H1 (cell line): ENCODE data around the gene ARID1B. TPM values are rescaled to one million over a fixed set of nuclear protein-coding genes. Genes with fewer than 3 reads are reported as not detected.

Experiments
- CTCF ChIA-PET: fragments of 300-600 bp; sonication (Branson Sonifier 250); formaldehyde crosslinking; loops from one replicate; lab custom pipeline; 2021; ENCODE audit not compliant: partially characterized antibody; lab: Charles Lee
- POLR2A ChIA-PET: fragments of 300-600 bp; sonication (Branson Sonifier 250); formaldehyde crosslinking; loops from one replicate; lab custom pipeline; 2021; ENCODE audit warnings: inconsistent platforms; ENCODE audit not compliant: partially characterized antibody; lab: Charles Lee
- DNase-seq, 2 experiments: peaks; one replicate each; pipeline versions ENCODE4 v3.0.0 to v3.0.0-alpha.2; 2010 to 2022; ENCODE audit warnings: low spot score in 2 of 2, low read depth in 1 of 2, mixed read lengths in 1 of 2
- FAIRE-seq: peaks from 2 replicates; lab custom pipeline; 2011; peaks lifted over from hg19 to GRCh38; lab: Jason Lieb, UNC
- H2AFZ ChIP-seq: 2 replicates; pipeline ENCODE4 v1.8.1; 2012; ENCODE audit warnings: low read length, inconsistent platforms
- H2AK5ac ChIP-seq: 2 replicates; pipeline ENCODE4 v1.6.1; 2013; ENCODE audit warnings: low read depth, low read length
- H2BK120ac ChIP-seq: replicated peaks from 2 replicates; pipeline ENCODE3; 2013; ENCODE audit warnings: low read depth, low read length, inconsistent platforms
- H2BK12ac ChIP-seq: 2 replicates; pipeline ENCODE4 v1.6.1; 2013; ENCODE audit warnings: low read depth, low read length
- H2BK15ac ChIP-seq: 2 replicates; pipeline ENCODE4 v1.6.1; 2013; ENCODE audit warnings: low read length
- H2BK20ac ChIP-seq: 2 replicates; pipeline ENCODE4 v1.6.1; 2013; ENCODE audit warnings: low read length
- H2BK5ac ChIP-seq: 2 replicates; pipeline ENCODE4 v1.6.1; 2013; ENCODE audit warnings: low read depth, low read length
- H3K14ac ChIP-seq: 2 replicates; pipeline ENCODE4 v1.6.1; 2013; ENCODE audit warnings: inconsistent platforms; ENCODE audit not compliant: insufficient read length
- H3K18ac ChIP-seq: 2 replicates; pipeline ENCODE4 v1.6.1; 2013; ENCODE audit warnings: low read length; ENCODE audit errors: extremely low read depth
- H3K23ac ChIP-seq: 2 replicates; pipeline ENCODE4 v1.6.1; 2013; ENCODE audit warnings: inconsistent platforms; ENCODE audit not compliant: insufficient read length
- H3K23me2 ChIP-seq: 2 replicates; pipeline ENCODE4 v1.6.1; 2013; ENCODE audit warnings: low read depth, low read length
- H3K27ac ChIP-seq: 2 replicates; pipeline ENCODE4 v1.6.1; 2011; ENCODE audit warnings: low read depth, low read length, inconsistent platforms
- H3K27me3 ChIP-seq, 4 experiments: replicated peaks in 1 of 4; 1 replicate in 1 of 4; 2 replicates in 3 of 4; pipeline versions ENCODE4 v1.6.1 to v1.8.1; 2011 to 2013; ENCODE audit warnings: low read length in 3 of 4, mild to moderate bottlenecking in 3 of 4, inconsistent platforms in 2 of 4, mixed read lengths in 2 of 4, moderate library complexity in 1 of 4; ENCODE audit not compliant: control insufficient read depth in 3 of 4, insufficient read depth in 3 of 4; ENCODE audit errors: extremely low read depth in 1 of 4
- H3K36me3 ChIP-seq, 4 experiments: 2 replicates each; pipeline versions ENCODE4 v1.6.1 to v1.8.1; 2011 to 2013; ENCODE audit warnings: mild to moderate bottlenecking in 4 of 4, low read length in 3 of 4, moderate library complexity in 2 of 4, control low read depth in 1 of 4, inconsistent platforms in 1 of 4; ENCODE audit not compliant: insufficient read depth in 4 of 4, control insufficient read depth in 2 of 4
- H3K4ac ChIP-seq: replicated peaks from 2 replicates; pipeline ENCODE3; 2013; ENCODE audit warnings: low read length, low read depth, mixed read lengths, inconsistent platforms; ENCODE audit not compliant: insufficient read length
- H3K4me1 ChIP-seq, 4 experiments: replicated peaks in 1 of 4; 1 replicate in 1 of 4; 2 replicates in 3 of 4; pipeline versions ENCODE4 v1.6.1 to v1.8.1; 2011 to 2013; ENCODE audit warnings: low read length in 3 of 4, inconsistent platforms in 2 of 4, mixed read lengths in 1 of 4; ENCODE audit not compliant: insufficient read depth in 4 of 4, control insufficient read depth in 3 of 4
- H3K4me2 ChIP-seq, 2 experiments: 2 replicates each; pipeline versions ENCODE4 v1.6.1 to v1.8.1; 2011 to 2013; ENCODE audit warnings: low read depth in 2 of 2, low read length in 2 of 2, control low read depth in 1 of 2, inconsistent platforms in 1 of 2, mild to moderate bottlenecking in 1 of 2; ENCODE audit not compliant: insufficient read depth in 1 of 2
- H3K4me3 ChIP-seq, 4 experiments: fragments of 200-600, 300-600 bp in 1 of 4; sonication (generic), shearing (Covaris generic), sonication (Bioruptor Twin) in 1 of 4; 2 replicates each; pipeline versions ENCODE4 v1.5.1 to v1.8.1; 2011 to 2016; ENCODE audit warnings: low read length in 4 of 4, low read depth in 3 of 4, control low read depth in 2 of 4, inconsistent platforms in 2 of 4, mild to moderate bottlenecking in 2 of 4, mixed read lengths in 1 of 4, moderate library complexity in 1 of 4; ENCODE audit not compliant: insufficient read depth in 2 of 4; ENCODE audit errors: extremely low read depth in 1 of 4
- H3K56ac ChIP-seq: replicated peaks from 2 replicates; pipeline ENCODE3; 2013; ENCODE audit warnings: low read depth, mild to moderate bottlenecking, mixed read lengths, low read length, inconsistent platforms; ENCODE audit not compliant: insufficient read length
- H3K79me1 ChIP-seq: 2 replicates; pipeline ENCODE4 v1.6.1; 2013; ENCODE audit warnings: low read depth, low read length, control low read depth
- H3K79me2 ChIP-seq, 2 experiments: 2 replicates each; pipeline versions ENCODE4 v1.6.1 to v1.8.1; 2012 to 2013; ENCODE audit warnings: low read length in 2 of 2, mild to moderate bottlenecking in 2 of 2, inconsistent platforms in 1 of 2; ENCODE audit not compliant: insufficient read depth in 2 of 2, control insufficient read depth in 1 of 2
- H3K9ac ChIP-seq, 4 experiments: replicated peaks in 1 of 4; 1 replicate in 1 of 4; 2 replicates in 3 of 4; pipeline versions ENCODE4 v1.6.1 to v1.8.1; 2011 to 2013; ENCODE audit warnings: low read depth in 3 of 4, low read length in 3 of 4, control low read depth in 2 of 4, mild to moderate bottlenecking in 2 of 4, moderate library complexity in 2 of 4, inconsistent platforms in 1 of 4; ENCODE audit errors: extremely low read depth in 1 of 4
- H3K9me3 ChIP-seq, 2 experiments: 2 replicates each; pipeline versions ENCODE4 v1.6.1 to v1.8.1; 2012 to 2013; ENCODE audit warnings: mild to moderate bottlenecking in 2 of 2, moderate library complexity in 2 of 2, control low read depth in 1 of 2, inconsistent platforms in 1 of 2, low read depth in 1 of 2, low read length in 1 of 2, mixed read lengths in 1 of 2; ENCODE audit not compliant: insufficient read depth in 2 of 2
- H4K20me1 ChIP-seq, 2 experiments: replicated peaks in 1 of 2; 2 replicates each; pipeline versions ENCODE3 to v1.8.1; 2011 to 2013; ENCODE audit warnings: inconsistent platforms in 2 of 2, low read length in 2 of 2, mild to moderate bottlenecking in 1 of 2; ENCODE audit not compliant: insufficient read depth in 2 of 2, control insufficient read depth in 1 of 2
- H4K5ac ChIP-seq: 2 replicates; pipeline ENCODE4 v1.6.1; 2013; ENCODE audit warnings: low read length, low read depth, mixed read lengths, inconsistent platforms; ENCODE audit not compliant: insufficient read length
- H4K8ac ChIP-seq: 2 replicates; pipeline ENCODE4 v1.8.0; 2013; ENCODE audit warnings: mild to moderate bottlenecking, moderate library complexity, low read length, inconsistent platforms; ENCODE audit not compliant: insufficient read depth; ENCODE audit errors: extremely low read depth
- H4K91ac ChIP-seq: replicated peaks from 2 replicates; pipeline ENCODE3; 2013; ENCODE audit warnings: low read length, mixed read lengths, inconsistent platforms; ENCODE audit not compliant: insufficient read length
- BRCA1 ChIP-seq: IDR thresholded peaks from 2 replicates; pipeline ENCODE4 v1.6.1; 2012; ENCODE audit warnings: low read depth, low read length, improper control_type of control experiment
- CBX5 ChIP-seq: fragments of 300-800, 300-1000 bp; sonication (generic); IDR thresholded peaks from 2 replicates; pipeline ENCODE4 v1.7.1; 2016; ENCODE audit warnings: antibody characterized with exemption, low read length, low read depth
- CREB1 ChIP-seq: IDR thresholded peaks from 2 replicates; pipeline ENCODE4 v1.6.1; 2012; ENCODE audit warnings: inconsistent platforms
- RXRA ChIP-seq: IDR thresholded peaks from 2 replicates; pipeline ENCODE4 v1.6.1; 2011; ENCODE audit warnings: low read depth, mild to moderate bottlenecking, low read length, moderate library complexity; ENCODE audit not compliant: insufficient read depth
- SP4 ChIP-seq: IDR thresholded peaks from 2 replicates; pipeline ENCODE4 v1.6.1; 2012; ENCODE audit warnings: low read length, inconsistent platforms
- SRF ChIP-seq: IDR thresholded peaks from 2 replicates; pipeline ENCODE4 v1.6.1; 2011; ENCODE audit warnings: mild to moderate bottlenecking, low read depth, low read length, moderate library complexity
- ZNF274 ChIP-seq: IDR thresholded peaks from 2 replicates; pipeline ENCODE4 v1.7.0; 2012; ENCODE audit warnings: low read length, borderline replicate concordance; ENCODE audit errors: extremely low read depth
- WGBS, 2 experiments: shearing (Covaris generic) in 1 of 2; methylation state at CpG; one replicate each; pipeline versions ENCODE4 v1.1.6 to v1.1.7; 2013 to 2015; ENCODE audit warnings: low lambda C conversion rate in 2 of 2, mixed read lengths in 2 of 2, inconsistent platforms in 1 of 2, low coverage in 1 of 2, missing lambda C conversion rate in 1 of 2; ENCODE audit not compliant: insufficient replicate concordance in 2 of 2, insufficient coverage in 1 of 2, insufficient read length in 1 of 2; ENCODE audit errors: extremely low coverage in 1 of 2, missing lambda C conversion rate in 1 of 2; 5-methylcytosine and 5-hydroxymethylcytosine counted together
- polyA plus RNA-seq, 7 experiments: library from polyadenylated mRNA; depleted of rRNA in 3 of 7; stranded (reverse) in 5 of 7; unstranded in 2 of 7; fragments of >200 nt in 5 of 7; fragments of 200-250 nt in 2 of 7; gene quantifications; 1 replicate in 5 of 7; 2 replicates in 1 of 7; 4 replicates in 1 of 7; pipeline versions ENCODE4 v1.2.1 to v1.2.3, GENCODE V29; 2011 to 2013; ENCODE audit warnings: missing spikeins in 2 of 7, mixed read lengths in 2 of 7
- total RNA-seq: library from RNA; stranded (reverse); fragmentation: NEBNext Ultra II Directional; extraction: Animal tissue kit (Norgen Biotek cat#: 25700); gene quantifications from 2 replicates; pipeline ENCODE4 v1.2.1, GENCODE V29; 2021
- TF ChIP-seq, protein P1 (sequence below): IDR thresholded peaks from 2 replicates; pipeline ENCODE4 v1.6.1; 2012; ENCODE audit warnings: low read length, inconsistent platforms
- TF ChIP-seq, protein P2 (sequence below): IDR thresholded peaks from 2 replicates; pipeline ENCODE4 v1.6.1; 2011; ENCODE audit warnings: low read length, improper control_type of control experiment

The ARID1B gene
- total and polyA plus RNA-seq, 2 of the 8 experiments (the other 6 are each of a cell fraction or from before 2014, with no cell fraction given), result 24.3 to 70.3 TPM

DNA sequence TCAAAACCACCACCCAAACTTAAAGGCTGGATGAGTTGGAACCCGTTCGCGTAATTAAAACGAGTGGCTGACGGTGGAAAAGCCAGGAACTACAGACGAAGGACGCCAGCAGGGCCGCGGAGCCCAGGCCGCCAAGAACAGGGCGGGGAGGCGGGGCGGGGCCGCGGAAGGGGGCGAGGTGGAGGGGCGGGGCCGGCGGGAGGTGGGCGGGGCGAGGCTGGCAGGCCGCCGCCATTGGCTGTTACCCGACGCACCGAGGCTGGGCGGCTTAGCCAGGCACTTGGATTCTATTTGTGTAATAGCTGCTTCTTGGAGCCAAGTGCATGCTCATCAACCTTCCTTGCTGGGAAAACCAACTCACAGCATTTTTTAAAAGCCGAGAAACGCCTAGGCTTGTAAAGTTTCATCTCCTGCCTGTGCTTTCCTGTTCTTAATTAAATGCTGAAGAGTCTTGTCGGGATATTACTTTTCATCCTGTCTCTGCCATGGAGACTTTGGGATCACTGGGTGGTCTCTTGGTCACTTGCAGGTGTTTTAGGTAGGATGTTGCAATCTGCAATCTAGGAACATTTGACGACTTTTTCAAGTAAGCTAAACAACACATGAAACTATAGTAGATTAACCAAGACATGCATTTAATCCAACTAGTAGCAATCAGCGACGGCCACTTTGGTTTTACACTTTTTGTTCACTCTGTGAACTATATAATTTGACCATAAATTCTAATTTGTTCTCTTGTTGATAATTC is 245.0 kb downstream of the ARID1B start:
- POLR2A ChIA-PET, result interaction anchor here (0.5 to 2.6 kb wide), 12 partner anchors 10 to 243 kb away, joined by 3 to 15 read pairs (median 5); no protein-coding TSS in a partner anchor
- TF ChIP-seq SP4, result no peak
- TF ChIP-seq SRF, result no peak
- TF ChIP-seq CREB1, result no peak; the same call in 1 of the 2 replicates
- TF ChIP-seq, protein P1, sequence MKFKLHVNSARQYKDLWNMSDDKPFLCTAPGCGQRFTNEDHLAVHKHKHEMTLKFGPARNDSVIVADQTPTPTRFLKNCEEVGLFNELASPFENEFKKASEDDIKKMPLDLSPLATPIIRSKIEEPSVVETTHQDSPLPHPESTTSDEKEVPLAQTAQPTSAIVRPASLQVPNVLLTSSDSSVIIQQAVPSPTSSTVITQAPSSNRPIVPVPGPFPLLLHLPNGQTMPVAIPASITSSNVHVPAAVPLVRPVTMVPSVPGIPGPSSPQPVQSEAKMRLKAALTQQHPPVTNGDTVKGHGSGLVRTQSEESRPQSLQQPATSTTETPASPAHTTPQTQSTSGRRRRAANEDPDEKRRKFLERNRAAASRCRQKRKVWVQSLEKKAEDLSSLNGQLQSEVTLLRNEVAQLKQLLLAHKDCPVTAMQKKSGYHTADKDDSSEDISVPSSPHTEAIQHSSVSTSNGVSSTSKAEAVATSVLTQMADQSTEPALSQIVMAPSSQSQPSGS, result no peak
- TF ChIP-seq, protein P2, sequence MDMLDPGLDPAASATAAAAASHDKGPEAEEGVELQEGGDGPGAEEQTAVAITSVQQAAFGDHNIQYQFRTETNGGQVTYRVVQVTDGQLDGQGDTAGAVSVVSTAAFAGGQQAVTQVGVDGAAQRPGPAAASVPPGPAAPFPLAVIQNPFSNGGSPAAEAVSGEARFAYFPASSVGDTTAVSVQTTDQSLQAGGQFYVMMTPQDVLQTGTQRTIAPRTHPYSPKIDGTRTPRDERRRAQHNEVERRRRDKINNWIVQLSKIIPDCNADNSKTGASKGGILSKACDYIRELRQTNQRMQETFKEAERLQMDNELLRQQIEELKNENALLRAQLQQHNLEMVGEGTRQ, result no peak
- TF ChIP-seq RXRA, result no peak
- no peak for TF ChIP-seq ZNF274
- no peak for TF ChIP-seq BRCA1
- TF ChIP-seq CBX5, result no peak

More for the DNA sequence above, 245.0 kb downstream of the ARID1B start:
- peak overlapping the region; percentile 90 for H3K56ac ChIP-seq
- H2BK20ac ChIP-seq, result no peak overlapping the region
- FAIRE-seq, result peak; percentile 74
- H3K27ac ChIP-seq, result peak overlapping the region; percentile 95
- H3K4ac ChIP-seq, result peak overlapping the region; percentile 84
- H3K9ac ChIP-seq, result peak overlapping the region; percentile 81 to 96 (median 91)
- H3K9me3 ChIP-seq, result no peaks in the 10 kb centered on the region
- H4K91ac ChIP-seq, result peak overlapping the region; percentile 51
- no peak overlapping the region for H2BK12ac ChIP-seq
- CTCF ChIA-PET, result interaction anchor here (0.7 to 1.7 kb wide), 6 partner anchors 12 to 80 kb away, joined by 3 to 6 read pairs (median 3); no protein-coding TSS in a partner anchor
- 10% methylated on average over 28 of the region's 33 CpGs; no CpG with 5 or more reads in 1 of the 2 experiments for WGBS, 2 experiments
- peaks cover 0 to 2% of the 10 kb centered on the region in 2 experiments for H4K20me1 ChIP-seq
- H3K4me3 ChIP-seq, result peak overlapping the region; percentile 69 to 97 (median 79)
- no peaks in the 10 kb centered on the region for H3K36me3 ChIP-seq
- no peak overlapping the region for H2BK15ac ChIP-seq
- no peak overlapping the region for H3K23ac ChIP-seq
- H3K79me1 ChIP-seq, result no peaks in the 10 kb centered on the region
- no peaks in the 10 kb centered on the region for H3K23me2 ChIP-seq
- DNase-seq, result peak in 1 of 2 experiments; percentile 71
- no peaks in the 10 kb centered on the region for H3K27me3 ChIP-seq
- H2AK5ac ChIP-seq, result no peak overlapping the region
- peaks cover 0 to 81% of the 10 kb centered on the region in 2 experiments; a peak in 3 of 4 replicates for H3K79me2 ChIP-seq
- H3K4me1 ChIP-seq, result peaks cover 0 to 7% (median 2%) of the 10 kb centered on the region in 4 experiments; a peak in 2 of 7 replicates
- peak overlapping the region; percentile 64 to 80 for H3K4me2 ChIP-seq
- H3K14ac ChIP-seq, result no peak overlapping the region
- H4K8ac ChIP-seq, result peak overlapping the region; percentile 99; the same call in 1 of the 2 replicates
- H2BK5ac ChIP-seq, result peak overlapping the region; percentile 89
- peak overlapping the region; percentile 96 for H3K18ac ChIP-seq
- H4K5ac ChIP-seq, result peak overlapping the region; percentile 89
- no peak overlapping the region for H2AFZ ChIP-seq
- no peak overlapping the region for H2BK120ac ChIP-seq
